ENCODE data around the gene PATJ. TPM values are rescaled to one million over a fixed set of nuclear protein-coding genes. Genes with fewer than 3 reads are reported as not detected.

Gene PATJ
- total RNA-seq, 1 experiment from 2014 or later = 47.3 TPM

GRCh38 chr1:61997123-61997522 lies 254.8 kb downstream of the PATJ start:
- Mint-ChIP-seq H3K27me3 (ENCODE audit: low read depth) (no peaks in the 10 kb centered on the region), H3K9me3 (no peaks in the 10 kb centered on the region)

More at GRCh38 chr1:61997123-61997522, 254.8 kb downstream of the PATJ start:
- Mint-ChIP-seq H3K4me1 (peaks cover 0 to 2% of the 10 kb centered on the region in 2 experiments; a peak in 2 of 4 replicates), H3K27ac (no peak overlapping the region), H3K36me3 (ENCODE audit: insufficient read depth in 1 of 3, low read depth in 3 of 3) (peaks cover 11 to 29% (median 12%) of the 10 kb centered on the region in 3 experiments; a peak in 5 of 7 replicates), H3K4me3 (no peak overlapping the region)
- H2BK120ac ChIP-seq (ENCODE audit: low read depth, low read length, poor library complexity, severe bottlenecking) = no peak overlapping the region
- H3K23ac ChIP-seq (ENCODE audit: insufficient read length, low read depth, low read length) = no peak overlapping the region
- no peak overlapping the region for H4K5ac ChIP-seq (ENCODE audit: insufficient read length, low read depth, low read length)
- no peak overlapping the region for H3K27ac ChIP-seq (ENCODE audit: insufficient read length, low read depth, low read length)
- no peak overlapping the region for H3K18ac ChIP-seq (ENCODE audit: insufficient read length, low read depth, low read length)
- no peak overlapping the region for H3K4ac ChIP-seq (ENCODE audit: low read depth, low read length)
- H3T11ph ChIP-seq (ENCODE audit: low read length) = no peak overlapping the region
- H3K4me1 ChIP-seq (ENCODE audit: insufficient read depth, low read length) = no peaks in the 10 kb centered on the region
- no peak overlapping the region for H2BK20ac ChIP-seq (ENCODE audit: low read depth, low read length, poor library complexity, severe bottlenecking)
- no peak overlapping the region for H3K14ac ChIP-seq (ENCODE audit: insufficient read depth, low read length)
- no peaks in the 10 kb centered on the region for H3K79me2 ChIP-seq (ENCODE audit: insufficient read depth, low read length)
- no peak overlapping the region for H3K56ac ChIP-seq (ENCODE audit: insufficient read length, low read depth, low read length)
- H4K8ac ChIP-seq (replicated peaks; ENCODE audit: insufficient read length, low read depth, low read length) = no peak overlapping the region
- H3K9me3 ChIP-seq (ENCODE audit: control insufficient read depth, low read depth, low read length) = no peaks in the 10 kb centered on the region
- no peak for DNase-seq
- no peak overlapping the region for H2AK5ac ChIP-seq (ENCODE audit: insufficient read length, low read length)
- H2AFZ ChIP-seq (ENCODE audit: low read length) = no peak overlapping the region
- no peaks in the 10 kb centered on the region for H3K23me2 ChIP-seq (ENCODE audit: insufficient read length, low read depth, low read length, poor library complexity, severe bottlenecking)
- H3K79me1 ChIP-seq (ENCODE audit: insufficient read depth, low read depth, low read length, poor library complexity, severe bottlenecking) = no peaks in the 10 kb centered on the region
- no peaks in the 10 kb centered on the region for H4K20me1 ChIP-seq (ENCODE audit: control insufficient read depth, insufficient read depth, insufficient read length)
- no peak overlapping the region for H2BK12ac ChIP-seq (ENCODE audit: insufficient read length, low read depth, low read length)
- no peaks in the 10 kb centered on the region for H3K27me3 ChIP-seq (ENCODE audit: insufficient read depth, low read length)
- H2BK15ac ChIP-seq (ENCODE audit: low read depth, low read length) = no peak overlapping the region
- no peak overlapping the region for H3K4me2 ChIP-seq (ENCODE audit: insufficient read depth, insufficient read length, low read length)
- H4K91ac ChIP-seq (ENCODE audit: insufficient read length, low read depth, low read length) = no peak overlapping the region
- TF ChIP-seq, protein P1, sequence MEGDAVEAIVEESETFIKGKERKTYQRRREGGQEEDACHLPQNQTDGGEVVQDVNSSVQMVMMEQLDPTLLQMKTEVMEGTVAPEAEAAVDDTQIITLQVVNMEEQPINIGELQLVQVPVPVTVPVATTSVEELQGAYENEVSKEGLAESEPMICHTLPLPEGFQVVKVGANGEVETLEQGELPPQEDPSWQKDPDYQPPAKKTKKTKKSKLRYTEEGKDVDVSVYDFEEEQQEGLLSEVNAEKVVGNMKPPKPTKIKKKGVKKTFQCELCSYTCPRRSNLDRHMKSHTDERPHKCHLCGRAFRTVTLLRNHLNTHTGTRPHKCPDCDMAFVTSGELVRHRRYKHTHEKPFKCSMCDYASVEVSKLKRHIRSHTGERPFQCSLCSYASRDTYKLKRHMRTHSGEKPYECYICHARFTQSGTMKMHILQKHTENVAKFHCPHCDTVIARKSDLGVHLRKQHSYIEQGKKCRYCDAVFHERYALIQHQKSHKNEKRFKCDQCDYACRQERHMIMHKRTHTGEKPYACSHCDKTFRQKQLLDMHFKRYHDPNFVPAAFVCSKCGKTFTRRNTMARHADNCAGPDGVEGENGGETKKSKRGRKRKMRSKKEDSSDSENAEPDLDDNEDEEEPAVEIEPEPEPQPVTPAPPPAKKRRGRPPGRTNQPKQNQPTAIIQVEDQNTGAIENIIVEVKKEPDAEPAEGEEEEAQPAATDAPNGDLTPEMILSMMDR (conservative IDR thresholded peaks at IDR 0.05) = no peak
- no CpG with 5 or more reads among the region's 3 CpGs for WGBS (ENCODE audit: extremely low coverage, insufficient read length, low lambda C conversion rate)
- no peak overlapping the region for H2BK5ac ChIP-seq (ENCODE audit: insufficient read length, low read length)
- H3K9ac ChIP-seq (ENCODE audit: extremely low read depth, insufficient read length, low read length) = no peak overlapping the region

Data from H9 (cell line).